CD4-positive, alpha-beta T cell treated with Interleukin-6 for 4 hours (primary cell): ENCODE data around the gene KRABD2.
"Not testable (repeated sequence)": the region's sequence is repeated elsewhere in the genome, so short reads cannot be mapped to it uniquely, and the experiment has no call there.

Experiments
- DNase-seq: peaks from one replicate; pipeline ENCODE4 v3.0.0-alpha.2; 2020; ENCODE audit warnings: mixed read lengths

KRABD2 gene

GRCh38 chr17:8376271-8377067 is at the start of gene KRABD2:
Gene KRABD2 (minus strand): TSS chr17:8376704.
- DNase-seq = peak; percentile 92

DNA sequence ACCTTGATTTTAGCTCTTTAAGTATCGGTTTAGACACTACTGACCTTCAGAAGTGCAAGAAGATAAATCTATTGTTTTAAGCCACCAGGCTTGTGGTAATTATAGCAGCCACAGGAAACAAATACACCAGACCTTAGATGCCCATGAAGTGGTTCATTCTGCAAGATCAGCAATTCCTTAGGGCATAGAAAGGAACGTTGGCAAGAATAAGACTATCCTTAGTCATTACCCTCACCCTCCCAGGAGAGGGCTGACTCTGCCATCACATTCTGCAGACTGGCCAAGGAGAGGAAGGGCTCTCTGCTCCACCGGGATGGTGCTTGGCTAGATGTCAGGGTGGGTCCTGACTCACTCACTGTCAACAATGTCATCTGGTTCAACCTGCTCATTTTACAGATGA is 45.1 kb upstream of the KRABD2 start:
- no peak for DNase-seq

- no peak for DNase-seq
Measured at GRCh38 chr17:8420041-8420934, 43.8 kb upstream of the KRABD2 start.

DNA sequence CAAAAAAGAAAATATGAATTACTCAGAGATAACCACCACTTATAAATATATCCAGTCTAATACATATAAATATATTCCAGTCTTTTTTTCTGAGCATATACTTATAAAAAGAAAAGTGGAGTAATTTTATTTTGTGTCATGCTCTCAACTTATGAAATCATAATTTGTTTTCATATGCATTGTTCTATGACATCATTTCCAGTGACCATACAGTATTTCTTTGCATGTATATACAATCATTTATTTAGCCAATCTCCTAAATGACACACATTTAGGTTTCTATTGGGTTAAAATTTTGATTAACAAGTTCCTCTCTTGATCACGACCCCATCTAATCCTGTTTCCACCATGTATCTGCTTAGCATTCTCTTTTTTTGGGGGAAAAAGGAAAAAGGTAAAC is 42.8 kb upstream of the KRABD2 start:
- DNase-seq = no peak

- no peak for DNase-seq
Measured at GRCh38 chr17:8418471-8418870, 42.0 kb upstream of the KRABD2 start.

GRCh38 chr17:8417806-8418205 is 41.3 kb upstream of the KRABD2 start:
- DNase-seq = no peak

GRCh38 chr17:8413938-8414337 is 37.4 kb upstream of the KRABD2 start:
- no peak for DNase-seq

DNA sequence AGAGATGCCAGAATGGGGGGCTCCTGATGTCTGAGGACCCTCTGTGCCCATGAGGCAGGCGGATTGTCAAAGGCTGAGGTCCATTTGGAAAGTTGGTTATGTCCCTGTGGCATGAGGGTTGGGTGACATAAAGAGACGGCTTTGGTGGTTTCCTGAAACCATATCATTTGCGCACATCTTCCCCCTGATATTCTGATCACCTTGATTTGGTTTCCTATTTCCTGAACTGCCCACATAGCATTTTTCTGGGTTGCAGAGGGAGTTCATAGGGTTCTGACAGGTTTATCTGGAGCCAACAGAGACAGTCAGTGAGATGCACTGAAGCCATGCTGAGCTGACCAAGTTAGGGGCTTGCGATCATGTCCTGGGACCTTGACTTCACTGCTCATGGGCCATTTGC is 36.8 kb upstream of the KRABD2 start:
- no peak for DNase-seq

GRCh38 chr17:8412089-8412488 is 35.6 kb upstream of the KRABD2 start:
- no peak for DNase-seq

- DNase-seq = no peak
Measured at GRCh38 chr17:8410883-8411238, 34.4 kb upstream of the KRABD2 start.

DNA sequence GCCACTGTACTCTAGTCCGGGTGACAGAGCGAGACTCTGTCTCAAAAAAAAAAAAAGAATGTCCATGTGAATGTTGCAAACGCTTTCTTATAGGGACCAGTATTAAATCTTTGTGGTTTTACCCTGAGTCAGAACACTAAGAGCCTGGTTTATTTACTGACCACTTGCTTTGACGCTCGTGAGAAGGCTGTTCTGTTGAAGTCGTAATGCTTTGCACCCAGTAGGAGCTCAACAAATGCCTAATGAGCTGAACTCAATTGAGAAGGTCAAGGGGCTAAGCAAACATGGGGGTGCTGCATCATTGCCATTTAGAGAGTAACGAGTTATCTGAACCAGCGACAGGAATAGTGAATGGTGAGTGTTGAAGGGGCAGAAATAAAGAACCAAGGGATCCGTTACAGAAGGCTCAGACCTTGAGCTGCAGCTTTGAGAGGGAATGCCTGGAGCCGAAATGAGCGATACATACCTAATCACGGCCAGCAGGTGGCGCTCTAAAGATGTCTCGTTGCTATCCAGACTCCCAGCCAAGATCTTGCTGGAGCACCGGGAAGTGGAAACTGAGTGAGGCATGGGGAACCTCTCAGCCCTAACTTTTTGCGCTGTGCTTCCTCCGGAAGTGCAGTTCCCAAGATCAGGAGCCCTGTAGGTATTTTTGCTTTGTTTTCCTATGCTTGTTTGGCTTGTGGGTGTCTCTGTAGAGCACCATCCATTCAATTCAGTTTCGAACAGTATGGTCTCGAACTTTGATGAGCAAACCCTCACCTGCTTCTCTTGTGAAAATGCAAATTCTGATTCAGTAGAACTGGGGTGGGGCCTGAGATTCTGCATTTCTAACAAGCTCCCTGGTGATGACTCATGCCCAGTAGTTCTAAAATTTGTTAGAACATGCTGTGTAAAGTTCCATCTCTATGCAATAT is 33.7 kb upstream of the KRABD2 start:
- DNase-seq = peak; percentile 88

GRCh38 chr17:8408371-8408770 is 31.9 kb upstream of the KRABD2 start:
- DNase-seq = no peak

DNA sequence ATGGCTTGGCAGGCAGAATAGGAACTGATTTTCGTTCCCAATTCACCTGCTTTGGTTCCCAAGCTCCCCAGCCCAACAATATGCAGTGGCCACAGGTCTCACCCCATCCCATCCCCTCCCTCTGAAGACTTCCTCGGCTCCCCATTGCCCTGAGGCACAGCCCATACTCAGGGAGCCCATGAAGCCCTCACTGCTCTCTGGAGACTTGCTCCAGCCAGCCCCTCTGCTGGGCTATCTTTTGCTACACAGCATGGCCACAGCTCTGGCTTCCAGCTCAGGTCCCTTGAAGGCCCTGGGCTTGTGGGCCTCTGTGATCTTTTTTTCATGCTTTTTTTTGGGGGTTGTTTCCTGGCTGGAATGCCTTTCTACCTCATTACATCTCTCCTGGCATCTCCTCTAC is 29.7 kb upstream of the KRABD2 start:
- no peak for DNase-seq

GRCh38 chr17:8405499-8406016 is 29.1 kb upstream of the KRABD2 start:
- DNase-seq = no peak

DNA sequence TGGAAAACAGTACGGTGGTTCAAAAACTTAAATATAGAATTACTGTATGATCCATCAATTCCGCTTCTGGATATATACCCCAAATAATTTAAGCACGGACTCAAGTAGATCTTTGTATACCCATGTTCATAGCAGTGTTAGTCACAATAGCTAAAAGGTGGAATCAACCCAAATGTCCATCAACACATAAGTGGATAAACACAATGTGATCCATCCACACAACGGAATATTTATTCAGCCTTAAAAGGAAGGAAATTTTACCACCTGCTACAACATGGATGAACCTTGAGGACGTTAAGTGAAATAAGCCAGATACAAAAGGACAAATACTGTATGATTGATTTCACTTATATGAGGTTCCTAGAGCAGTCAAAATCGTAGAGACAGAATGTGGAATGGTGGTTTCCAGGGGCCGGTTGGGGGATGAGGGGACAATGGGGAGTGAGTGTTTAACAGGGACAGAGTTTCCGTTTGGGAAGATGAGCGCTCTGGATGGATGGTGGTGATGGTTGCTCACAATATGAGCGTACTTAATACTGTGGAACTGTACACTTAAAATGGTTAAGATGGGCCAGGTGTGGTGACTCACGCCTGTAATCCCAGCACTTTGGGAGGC is 26.5 kb upstream of the KRABD2 start:
- DNase-seq = no peak

- no peak for DNase-seq
Measured at GRCh38 chr17:8401107-8401506, 24.6 kb upstream of the KRABD2 start.

GRCh38 chr17:8398980-8399379 is 22.5 kb upstream of the KRABD2 start:
- DNase-seq = no peak

DNA sequence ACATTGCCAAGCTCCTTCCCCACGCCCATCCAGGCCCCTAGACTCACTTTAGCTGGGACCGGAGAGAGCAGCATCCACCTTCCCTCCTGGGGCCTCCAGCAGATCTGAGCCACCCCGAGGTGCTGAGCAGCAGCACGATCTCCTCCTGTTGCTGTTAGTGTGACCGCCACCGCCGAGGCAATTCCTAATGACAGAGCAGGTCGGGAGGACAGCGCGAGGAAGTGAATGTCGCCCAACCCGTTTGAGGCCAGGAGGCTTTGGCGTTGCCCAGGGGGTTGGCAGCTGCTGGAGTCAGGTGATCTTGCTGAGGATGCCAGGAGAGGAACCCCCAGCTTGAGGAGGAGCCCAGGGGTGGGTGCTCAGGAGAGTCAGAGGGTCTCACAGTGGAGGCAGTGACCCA is 21.1 kb upstream of the KRABD2 start, which contains the start of gene RNF222:
Gene RNF222 (minus strand): TSS at position 192 of the 400 bp plus-strand sequence. CDS start 4,366 bp downstream, outside the sequence.
- DNase-seq = no peak

- DNase-seq = not testable (repeated sequence)
Measured at GRCh38 chr17:8394497-8394896, 18.0 kb upstream of the KRABD2 start.

DNA sequence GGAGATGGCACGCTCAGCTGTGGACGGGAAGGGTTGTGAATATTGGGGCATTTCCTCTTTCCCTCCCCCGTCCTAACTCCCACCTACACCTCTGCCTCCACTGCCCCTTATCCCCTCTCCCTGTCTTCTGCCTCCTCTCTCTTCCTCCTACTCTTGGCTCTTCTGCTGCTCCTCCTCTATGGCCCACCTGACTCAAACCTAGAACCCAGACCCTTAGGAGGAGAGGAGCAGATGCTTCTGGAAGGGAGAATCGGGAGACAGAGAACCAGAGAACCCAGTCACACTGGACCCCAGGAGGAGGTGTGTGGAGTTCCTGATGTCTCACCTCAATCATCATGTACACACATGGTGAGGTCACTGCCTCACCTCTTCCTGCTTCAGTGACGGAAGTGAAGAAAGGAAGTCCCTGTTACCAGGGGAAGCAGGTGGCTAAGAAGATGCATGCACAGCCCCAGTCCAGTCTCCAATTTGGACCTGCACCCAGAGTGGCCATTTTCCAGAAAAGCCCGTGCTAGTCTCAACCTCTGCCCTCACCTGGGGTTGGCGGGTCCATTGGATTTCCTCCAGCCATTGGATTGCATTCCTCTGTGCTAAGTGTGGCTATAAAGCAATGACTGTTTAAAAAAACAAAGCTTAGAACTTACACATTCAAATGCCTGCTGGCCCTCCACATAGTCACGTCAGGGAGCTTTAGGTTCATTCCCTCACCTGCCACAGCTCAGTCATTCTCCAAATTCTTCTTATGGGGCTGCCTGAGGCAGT is 17.1 kb upstream of the KRABD2 start:
- DNase-seq = peak; percentile 58
